Vagina (tissue), 2 donors: Measurements from ENCODE around the gene ZNF740.

Experiments used
- CTCF ChIP-seq, 3 experiments: fragments of 450-650 bp in 2 of 3; fragments of 200-600 bp in 1 of 3; sonication (generic) in 1 of 3; IDR thresholded peaks; one replicate each; pipeline ENCODE4 v1.5.1; 2017 to 2019; ENCODE audit warnings: antibody characterized with exemption in 3 of 3, mild to moderate bottlenecking in 2 of 3, moderate library complexity in 2 of 3
- POLR2A ChIP-seq, 2 donors: fragments of 450-650 bp; IDR thresholded peaks; one replicate each; pipeline ENCODE4 v1.6.1; 2017; ENCODE audit warnings: antibody characterized with exemption in 2 of 2, mild to moderate bottlenecking in 2 of 2, moderate library complexity in 2 of 2
- POLR2AphosphoS5 ChIP-seq, 2 donors: sonication (generic); formaldehyde crosslinking; IDR thresholded peaks; one replicate each; pipeline ENCODE4 v1.9.0; 2017; ENCODE audit warnings: antibody characterized with exemption in 2 of 2, mild to moderate bottlenecking in 2 of 2, low read depth in 1 of 2; ENCODE audit not compliant: insufficient read depth in 1 of 2

GRCh38 chr12:53160673-53161072 lies 19.8 kb upstream of the ZNF740 start:
- TF ChIP-seq POLR2AphosphoS5 (IDR thresholded peaks at IDR 0.05; ENCODE audit: insufficient read depth in 1 of 2, low read depth in 1 of 2) (no peak), CTCF (IDR thresholded peaks at IDR 0.05) (no peak), POLR2A (IDR thresholded peaks at IDR 0.05) (no peak)
